ENCODE results near the gene RNF220. TPM values are rescaled to one million over a fixed set of nuclear protein-coding genes. Genes with fewer than 3 reads are reported as not detected.

Gene RNF220
- total and polyA plus RNA-seq, 8 donors: 50.8 to 108 (median 91.3) TPM

- Histone ChIP-seq H3K9me3 (no peaks in the 10 kb centered on the region), H3K27ac (no peak overlapping the region), H3K4me3 (no peak overlapping the region), H3K36me3 (no peaks in the 10 kb centered on the region), H3K4me1 (no peaks in the 10 kb centered on the region), H3K27me3 (no peaks in the 10 kb centered on the region)
- no peak for ATAC-seq
- no peak for DNase-seq
- no peak for TF ChIP-seq CTCF (IDR thresholded peaks at IDR 0.05)
- intact Hi-C loops (cut with DNase I): no loop called here
Observed at GRCh38 chr1:44591381-44591780, 186.3 kb downstream of the RNF220 start.

- H3K36me3 ChIP-seq: no peaks in the 10 kb centered on the region
- H3K27ac ChIP-seq: no peak overlapping the region
- ATAC-seq (no peak), DNase-seq (no peak)
- no peaks in the 10 kb centered on the region for H3K27me3 ChIP-seq
- H3K4me3 ChIP-seq: no peak overlapping the region
- no peak for TF ChIP-seq CTCF (IDR thresholded peaks at IDR 0.05)
- no peaks in the 10 kb centered on the region for H3K9me3 ChIP-seq
- intact Hi-C loops (cut with DNase I): no loop called here
- no peaks in the 10 kb centered on the region for H3K4me1 ChIP-seq
Observed at GRCh38 chr1:44592208-44593145, 187.4 kb downstream of the RNF220 start.

GRCh38 chr1:44594353-44594752 is 189.3 kb downstream of the RNF220 start:
- H3K4me3 ChIP-seq: no peak overlapping the region
- no peak for DNase-seq
- no peaks in the 10 kb centered on the region for H3K27me3 ChIP-seq
- TF ChIP-seq CTCF (IDR thresholded peaks at IDR 0.05): no peak
- ATAC-seq: no peak
- H3K36me3 ChIP-seq: no peaks in the 10 kb centered on the region
- H3K27ac ChIP-seq: no peak overlapping the region
- no peaks in the 10 kb centered on the region for H3K9me3 ChIP-seq
- H3K4me1 ChIP-seq: no peaks in the 10 kb centered on the region
- intact Hi-C loops (cut with DNase I): no loop called here

- no peaks in the 10 kb centered on the region for H3K9me3 ChIP-seq
- H3K36me3 ChIP-seq: no peaks in the 10 kb centered on the region
- H3K27me3 ChIP-seq: no peaks in the 10 kb centered on the region
- no peaks in the 10 kb centered on the region for H3K4me1 ChIP-seq
- no peak overlapping the region for H3K4me3 ChIP-seq
- peak; percentile 99 for ATAC-seq
- DNase-seq: peak; percentile 40 to 98 (median 73)
- intact Hi-C loops (cut with DNase I): loop anchor here in 1 of 2 donors (5.0 kb wide), 1 partner anchor 218 kb away; no protein-coding TSS in a partner anchor
- H3K27ac ChIP-seq: no peak overlapping the region
- peak; percentile 97 to 99 for TF ChIP-seq CTCF (IDR thresholded peaks at IDR 0.05)
Observed at GRCh38 chr1:44594871-44595735, 190.0 kb downstream of the RNF220 start.

- Histone ChIP-seq H3K27ac (no peak overlapping the region), H3K9me3 (no peaks in the 10 kb centered on the region), H3K4me1 (no peaks in the 10 kb centered on the region), H3K4me3 (no peak overlapping the region), H3K36me3 (no peaks in the 10 kb centered on the region), H3K27me3 (no peaks in the 10 kb centered on the region)
- intact Hi-C loops (cut with DNase I): loop anchor here in 1 of 2 donors (5.0 kb wide), 1 partner anchor 219 kb away; no protein-coding TSS in a partner anchor
- TF ChIP-seq CTCF (IDR thresholded peaks at IDR 0.05): no peak
- no peak for ATAC-seq
- DNase-seq: no peak
Observed at GRCh38 chr1:44596511-44596910, 191.5 kb downstream of the RNF220 start.
